A673 (cell line): ENCODE results near the gene PTRH2. TPM values are rescaled to one million over a fixed set of nuclear protein-coding genes. Genes with fewer than 3 reads are reported as not detected.

Experiments used
- BruUV-seq: library from RNA; stranded (reverse); fragments of 400-500 nt; replicated peaks from 2 replicates; lab custom pipeline; 2021; lab: Mats Ljungman, UMichigan
- CTCF ChIA-PET: fragments of 300-600 bp; sonication (Branson Sonifier 250); formaldehyde crosslinking; loops from one replicate; lab custom pipeline; 2022; ENCODE audit warnings: antibody characterized with exemption; lab: Charles Lee
- POLR2A ChIA-PET: fragments of 300-600 bp; sonication (Branson Sonifier 250); formaldehyde crosslinking; loops from one replicate; lab custom pipeline; 2022; ENCODE audit warnings: antibody characterized with exemption; ENCODE audit not compliant: low non-redundant PET; lab: Charles Lee
- DNase-seq: peaks from one replicate; pipeline ENCODE4 v3.0.0-alpha.2; 2015; ENCODE audit warnings: low spot score
- H3K27ac ChIP-seq: fragments of 200-600 bp; sonication (generic); 2 replicates; pipeline ENCODE4 v1.5.1; 2016; ENCODE audit warnings: mixed run types, low read depth, mild to moderate bottlenecking, mixed read lengths, antibody characterized with exemption, low read length; ENCODE audit not compliant: poor library complexity, severe bottlenecking
- H3K27me3 ChIP-seq: fragments of 200-600 bp; sonication (generic); replicated peaks from 2 replicates; pipeline ENCODE4 v1.6.1; 2017; ENCODE audit warnings: mixed run types, low read depth, mild to moderate bottlenecking, mixed read lengths, antibody characterized with exemption, low read length; ENCODE audit not compliant: insufficient read depth, poor library complexity
- H3K36me3 ChIP-seq: fragments of 200-600 bp; sonication (generic); 2 replicates; pipeline ENCODE4 v1.6.1; 2016; ENCODE audit warnings: mixed run types, mild to moderate bottlenecking, mixed read lengths, antibody characterized with exemption, low read length; ENCODE audit not compliant: insufficient read depth, poor library complexity, severe bottlenecking
- H3K4me1 ChIP-seq: fragments of 200-600 bp; sonication (generic); 2 replicates; pipeline ENCODE4 v1.6.1; 2017; ENCODE audit warnings: mixed run types, mild to moderate bottlenecking, mixed read lengths, antibody characterized with exemption, low read length; ENCODE audit not compliant: insufficient read depth, poor library complexity, severe bottlenecking
- H3K4me3 ChIP-seq: fragments of 200-600 bp; sonication (generic); 2 replicates; pipeline ENCODE4 v1.5.1; 2016; ENCODE audit warnings: low read depth, mixed run types, mild to moderate bottlenecking, mixed read lengths, low read length; ENCODE audit not compliant: poor library complexity, severe bottlenecking
- H3K9me3 ChIP-seq: fragments of 200-600 bp; sonication (generic); 2 replicates; pipeline ENCODE4 v1.6.1; 2016; ENCODE audit warnings: mixed run types, low read depth, mild to moderate bottlenecking, mixed read lengths, antibody characterized with exemption, low read length; ENCODE audit not compliant: poor library complexity, severe bottlenecking
- EZH2 ChIP-seq: fragments of 200-600 bp; sonication (generic); IDR thresholded peaks from 2 replicates; pipeline ENCODE4 v1.6.1; 2017; ENCODE audit warnings: borderline replicate concordance, low read depth, mild to moderate bottlenecking, mixed read lengths, antibody characterized with exemption, low read length; ENCODE audit not compliant: poor library complexity, severe bottlenecking
- intact Hi-C: fragments of 100-400 bp; cut with micrococcal nuclease; formaldehyde crosslinking; loops from one replicate; pipeline ENCODE4 v1.10.0; 2022; ENCODE audit not compliant: unreplicated experiment
- total RNA-seq: library from RNA; stranded (reverse); gene quantifications from 2 replicates; pipeline ENCODE4 v1.2.3, GENCODE V29; 2021
- TF ChIP-seq, protein P1 (sequence below): fragments of 300-800, 200-600 bp; sonication (generic); conservative IDR thresholded peaks from 2 replicates; pipeline ENCODE4 v1.5.1; 2017; ENCODE audit warnings: low read depth, mild to moderate bottlenecking, antibody characterized with exemption, low read length, moderate library complexity, mixed read lengths

The PTRH2 gene
- total RNA-seq, 1 experiment from 2014 or later, result 50.3 TPM

DNA sequence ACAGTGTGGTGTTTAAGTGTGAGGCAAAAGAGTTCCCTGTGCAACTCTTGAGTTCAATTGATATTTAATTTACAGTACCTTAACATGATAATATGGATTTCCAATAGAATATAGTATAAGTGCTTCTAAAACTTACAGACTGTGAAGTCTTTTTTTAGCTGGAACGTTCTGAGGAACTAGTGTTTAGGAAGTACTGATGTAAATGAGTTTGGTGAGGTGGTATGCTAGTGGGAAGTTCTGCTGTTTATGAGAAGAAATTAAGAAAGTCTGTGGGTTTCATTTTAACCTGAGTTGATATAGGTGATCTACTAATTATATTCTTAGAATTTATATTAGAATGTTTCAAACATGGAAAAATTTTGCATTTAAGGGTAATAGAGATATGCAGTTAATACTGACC, 32.0 kb downstream of the PTRH2 start:
- ChIA-PET POLR2A (no interaction called here), CTCF (no interaction called here)
- intact Hi-C loops, result no loop called here
- Histone ChIP-seq H3K36me3 (peaks cover 94% of the 10 kb centered on the region), H3K9me3 (no peaks in the 10 kb centered on the region), H3K4me3 (no peak overlapping the region), H3K4me1 (no peaks in the 10 kb centered on the region), H3K27ac (no peak overlapping the region), H3K27me3 (no peaks in the 10 kb centered on the region)
- TF ChIP-seq, protein P1, sequence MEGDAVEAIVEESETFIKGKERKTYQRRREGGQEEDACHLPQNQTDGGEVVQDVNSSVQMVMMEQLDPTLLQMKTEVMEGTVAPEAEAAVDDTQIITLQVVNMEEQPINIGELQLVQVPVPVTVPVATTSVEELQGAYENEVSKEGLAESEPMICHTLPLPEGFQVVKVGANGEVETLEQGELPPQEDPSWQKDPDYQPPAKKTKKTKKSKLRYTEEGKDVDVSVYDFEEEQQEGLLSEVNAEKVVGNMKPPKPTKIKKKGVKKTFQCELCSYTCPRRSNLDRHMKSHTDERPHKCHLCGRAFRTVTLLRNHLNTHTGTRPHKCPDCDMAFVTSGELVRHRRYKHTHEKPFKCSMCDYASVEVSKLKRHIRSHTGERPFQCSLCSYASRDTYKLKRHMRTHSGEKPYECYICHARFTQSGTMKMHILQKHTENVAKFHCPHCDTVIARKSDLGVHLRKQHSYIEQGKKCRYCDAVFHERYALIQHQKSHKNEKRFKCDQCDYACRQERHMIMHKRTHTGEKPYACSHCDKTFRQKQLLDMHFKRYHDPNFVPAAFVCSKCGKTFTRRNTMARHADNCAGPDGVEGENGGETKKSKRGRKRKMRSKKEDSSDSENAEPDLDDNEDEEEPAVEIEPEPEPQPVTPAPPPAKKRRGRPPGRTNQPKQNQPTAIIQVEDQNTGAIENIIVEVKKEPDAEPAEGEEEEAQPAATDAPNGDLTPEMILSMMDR, result no peak
- no peak for TF ChIP-seq EZH2
- no TSS peak for BruUV-seq
- DNase-seq, result no peak

DNA sequence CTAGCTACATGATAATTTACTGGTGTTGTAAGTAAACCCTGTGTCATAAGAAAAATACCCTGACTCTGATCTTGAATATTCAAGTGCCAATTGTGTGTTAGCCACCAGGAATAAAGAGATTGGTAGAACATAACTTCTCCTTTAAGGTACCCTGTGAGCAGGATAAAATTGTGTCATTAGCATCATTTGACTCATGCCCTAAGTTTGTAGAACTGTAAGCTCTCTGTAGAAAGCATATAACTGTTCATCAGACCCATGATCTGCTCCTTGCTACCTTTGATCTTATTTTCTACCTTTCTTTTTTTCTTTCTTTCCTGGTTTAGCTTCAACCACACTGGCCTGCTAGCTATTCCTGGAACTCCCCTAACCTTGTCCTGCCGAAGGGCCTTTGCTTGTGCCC, 35.8 kb downstream of the PTRH2 start:
- H3K36me3 ChIP-seq, result peaks cover 94% of the 10 kb centered on the region
- no peaks in the 10 kb centered on the region for H3K4me1 ChIP-seq
- POLR2A ChIA-PET, result no interaction called here

DNA sequence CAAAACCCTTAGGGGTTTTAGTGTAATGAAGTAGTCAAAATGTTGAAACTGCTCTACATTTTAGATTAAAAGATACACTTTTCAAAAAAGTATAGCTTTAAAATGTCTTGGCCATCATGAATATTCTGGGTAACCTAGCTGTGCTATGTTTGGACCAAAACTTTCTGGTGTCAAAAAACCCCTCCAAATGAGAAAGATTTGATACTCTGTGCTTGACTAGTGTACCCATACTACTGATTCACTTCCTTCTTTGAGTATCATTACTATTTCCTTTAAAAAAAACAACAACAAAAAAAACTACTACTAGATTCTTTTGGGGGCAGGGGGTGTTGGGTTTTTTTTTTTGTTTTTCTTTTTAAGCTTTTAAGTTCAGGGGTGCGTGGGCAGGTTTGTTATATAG, 37.3 kb downstream of the PTRH2 start:
- no peaks in the 10 kb centered on the region for H3K4me1 ChIP-seq
- no peaks in the 10 kb centered on the region for H3K9me3 ChIP-seq
- ChIA-PET POLR2A (interaction anchor here (0.7 kb wide), 1 partner anchor 32 kb away, joined by 10 read pairs; no protein-coding TSS in a partner anchor), CTCF (no interaction called here)
- BruUV-seq, result no TSS peak
- intact Hi-C loops, result no loop called here
- H3K4me3 ChIP-seq, result no peak overlapping the region
- TF ChIP-seq EZH2, result no peak
- TF ChIP-seq, protein P1, result no peak
- no peak for DNase-seq
- H3K36me3 ChIP-seq, result peaks cover 92% of the 10 kb centered on the region
- H3K27me3 ChIP-seq, result no peaks in the 10 kb centered on the region
- H3K27ac ChIP-seq, result no peak overlapping the region

More for the DNA sequence above, 35.8 kb downstream of the PTRH2 start:
- no peak overlapping the region for H3K4me3 ChIP-seq
- CTCF ChIA-PET, result no interaction called here
- H3K27me3 ChIP-seq, result no peaks in the 10 kb centered on the region
- H3K9me3 ChIP-seq, result no peaks in the 10 kb centered on the region
- intact Hi-C loops, result no loop called here
- TF ChIP-seq EZH2, result no peak
- TF ChIP-seq, protein P1, result no peak
- DNase-seq, result no peak
- BruUV-seq, result no TSS peak
- no peak overlapping the region for H3K27ac ChIP-seq
